ENCODE measurements around the gene SLC26A8. TPM values are rescaled to one million over a fixed set of nuclear protein-coding genes. Genes with fewer than 3 reads are reported as not detected.

The SLC26A8 gene
- total RNA-seq, 1 donor: under 0.01 TPM

- peaks cover 84% of the 10 kb centered on the region for H3K79me2 ChIP-seq (ENCODE audit: insufficient read depth, low read length)
- TF ChIP-seq CTCF (IDR thresholded peaks at IDR 0.05; ENCODE audit: extremely low read depth, low read depth, low read length): no peak
- DNase-seq (ENCODE audit: insufficient read length, low spot score, missing footprints): no peak
- no peak overlapping the region for H3K4me3 ChIP-seq (ENCODE audit: insufficient read depth, low read length)
- no peak overlapping the region for H3K4me2 ChIP-seq (ENCODE audit: insufficient read depth, low read length)
- H3K9me3 ChIP-seq (ENCODE audit: low read depth, low read length): peaks cover 2% of the 10 kb centered on the region
- H3K27me3 ChIP-seq (ENCODE audit: insufficient read depth, low read length): no peaks in the 10 kb centered on the region
- H4K20me1 ChIP-seq (ENCODE audit: insufficient read depth, low read length): no peaks in the 10 kb centered on the region
- H3K36me3 ChIP-seq (ENCODE audit: insufficient read depth, low read length): peaks cover 15% of the 10 kb centered on the region
- H3K27ac ChIP-seq (ENCODE audit: low read depth, low read length): no peak overlapping the region
- peaks cover 11% of the 10 kb centered on the region for H3K4me1 ChIP-seq (ENCODE audit: insufficient read depth, low read length)
- H2AFZ ChIP-seq (ENCODE audit: low read length): no peak overlapping the region
These were observed 118.5 kb downstream of the SLC26A8 start for GRCh38 chr6:35905841-35906498.

GRCh38 chr6:35905141-35905785, 119.2 kb downstream of the SLC26A8 start:
- no peak for TF ChIP-seq CTCF (IDR thresholded peaks at IDR 0.05; ENCODE audit: extremely low read depth, low read depth, low read length)
- Histone ChIP-seq H3K4me3 (ENCODE audit: insufficient read depth, low read length) (no peak overlapping the region), H3K79me2 (ENCODE audit: insufficient read depth, low read length) (peaks cover 84% of the 10 kb centered on the region), H2AFZ (ENCODE audit: low read length) (no peak overlapping the region), H3K27me3 (ENCODE audit: insufficient read depth, low read length) (no peaks in the 10 kb centered on the region), H4K20me1 (ENCODE audit: insufficient read depth, low read length) (no peaks in the 10 kb centered on the region), H3K9me3 (ENCODE audit: low read depth, low read length) (no peaks in the 10 kb centered on the region), H3K4me2 (ENCODE audit: insufficient read depth, low read length) (no peak overlapping the region), H3K27ac (ENCODE audit: low read depth, low read length) (no peak overlapping the region), H3K36me3 (ENCODE audit: insufficient read depth, low read length) (peaks cover 9% of the 10 kb centered on the region), H3K4me1 (ENCODE audit: insufficient read depth, low read length) (peaks cover 11% of the 10 kb centered on the region)
- peak; percentile 55 for DNase-seq (ENCODE audit: insufficient read length, low spot score, missing footprints)

DNA sequence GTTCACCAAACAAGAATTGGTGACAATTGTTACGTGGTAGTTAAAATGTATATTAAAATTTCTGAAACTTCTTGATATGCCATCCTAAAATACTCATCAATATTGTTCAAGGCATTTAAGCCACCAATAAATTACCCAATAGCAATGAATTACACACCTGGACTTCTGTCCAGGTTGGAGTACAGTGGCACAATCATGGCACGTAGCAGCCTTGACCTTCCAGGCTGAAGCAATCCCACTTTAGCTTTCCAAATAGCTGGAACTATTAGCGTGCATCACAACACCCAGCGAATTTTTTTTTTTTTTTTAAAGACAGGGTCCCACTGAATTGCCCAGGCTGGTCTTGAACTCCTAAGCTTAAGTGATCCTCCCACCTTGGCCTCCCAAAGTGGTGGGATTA, 120.8 kb downstream of the SLC26A8 start:
- Histone ChIP-seq H3K4me3 (ENCODE audit: insufficient read depth, low read length) (no peak overlapping the region), H4K20me1 (ENCODE audit: insufficient read depth, low read length) (no peaks in the 10 kb centered on the region), H3K4me1 (ENCODE audit: insufficient read depth, low read length) (peaks cover 11% of the 10 kb centered on the region), H3K9me3 (ENCODE audit: low read depth, low read length) (no peaks in the 10 kb centered on the region), H2AFZ (ENCODE audit: low read length) (no peak overlapping the region), H3K27me3 (ENCODE audit: insufficient read depth, low read length) (no peaks in the 10 kb centered on the region), H3K79me2 (ENCODE audit: insufficient read depth, low read length) (peaks cover 82% of the 10 kb centered on the region), H3K27ac (ENCODE audit: low read depth, low read length) (no peak overlapping the region), H3K4me2 (ENCODE audit: insufficient read depth, low read length) (no peak overlapping the region), H3K36me3 (ENCODE audit: insufficient read depth, low read length) (peaks cover 3% of the 10 kb centered on the region)
- no peak for DNase-seq (ENCODE audit: insufficient read length, low spot score, missing footprints)
- TF ChIP-seq CTCF (IDR thresholded peaks at IDR 0.05; ENCODE audit: extremely low read depth, low read depth, low read length): no peak

DNA sequence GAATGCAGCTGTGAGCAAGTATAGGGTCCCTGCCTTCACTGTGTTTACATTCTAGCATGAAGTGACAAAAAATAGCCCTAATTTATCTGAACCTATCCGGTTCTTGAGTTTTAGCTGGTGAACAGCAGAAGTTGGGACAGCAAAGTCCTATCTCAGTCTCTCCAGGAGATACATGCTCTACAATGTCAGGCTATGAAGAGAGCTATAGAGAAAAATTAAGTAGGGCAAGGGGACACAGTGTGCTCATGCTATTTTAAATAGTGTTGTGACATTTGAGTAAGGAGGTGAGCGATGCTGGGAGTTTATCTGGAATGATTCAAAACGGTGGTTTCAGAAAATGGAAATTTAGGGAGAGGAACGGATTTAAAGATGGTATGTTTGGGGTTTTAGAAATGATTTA, 124.0 kb downstream of the SLC26A8 start:
- H4K20me1 ChIP-seq (ENCODE audit: insufficient read depth, low read length): no peaks in the 10 kb centered on the region
- no peak overlapping the region for H3K4me2 ChIP-seq (ENCODE audit: insufficient read depth, low read length)
- H3K27ac ChIP-seq (ENCODE audit: low read depth, low read length): no peak overlapping the region
- H3K9me3 ChIP-seq (ENCODE audit: low read depth, low read length): no peaks in the 10 kb centered on the region
- H3K4me3 ChIP-seq (ENCODE audit: insufficient read depth, low read length): no peak overlapping the region
- H3K36me3 ChIP-seq (ENCODE audit: insufficient read depth, low read length): peaks cover 3% of the 10 kb centered on the region
- H3K4me1 ChIP-seq (ENCODE audit: insufficient read depth, low read length): peaks cover 4% of the 10 kb centered on the region
- H3K79me2 ChIP-seq (ENCODE audit: insufficient read depth, low read length): peaks cover 88% of the 10 kb centered on the region
- no peak for TF ChIP-seq CTCF (IDR thresholded peaks at IDR 0.05; ENCODE audit: extremely low read depth, low read depth, low read length)
- H3K27me3 ChIP-seq (ENCODE audit: insufficient read depth, low read length): no peaks in the 10 kb centered on the region
- DNase-seq (ENCODE audit: insufficient read length, low spot score, missing footprints): no peak
- no peak overlapping the region for H2AFZ ChIP-seq (ENCODE audit: low read length)

Measured in osteoblast (primary cell).